ENCODE data around the gene RIC1. TPM values are rescaled to one million over a fixed set of nuclear protein-coding genes. Genes with fewer than 3 reads are reported as not detected.
"Not testable (repeated sequence)": the region's sequence is repeated elsewhere in the genome, so short reads cannot be mapped to it uniquely, and the experiment has no call there.

RIC1 gene
- total and polyA plus RNA-seq, 2 of the 8 experiments (the other 6 are each of a cell fraction or from before 2014, with no cell fraction given) = 10.7 to 24.5 TPM

- H2BK12ac ChIP-seq (ENCODE audit: low read depth, low read length); H4K20me1 ChIP-seq (replicated peaks in 1 of 2; ENCODE audit: control insufficient read depth in 1 of 2, insufficient read depth in 2 of 2, low read length in 2 of 2); H3K9ac ChIP-seq (replicated peaks in 1 of 4; ENCODE audit: extremely low read depth in 1 of 4, low read depth in 3 of 4, low read length in 3 of 4); H2AK5ac ChIP-seq (ENCODE audit: low read depth, low read length); H4K91ac ChIP-seq (replicated peaks; ENCODE audit: insufficient read length, low read length); H2AFZ ChIP-seq (ENCODE audit: low read length); H3K14ac ChIP-seq (ENCODE audit: insufficient read length); H4K5ac ChIP-seq (ENCODE audit: insufficient read length, low read depth, low read length); H3K27me3 ChIP-seq (replicated peaks in 1 of 4; ENCODE audit: control insufficient read depth in 3 of 4, extremely low read depth in 1 of 4, insufficient read depth in 3 of 4, low read length in 3 of 4); H3K4me1 ChIP-seq (replicated peaks in 1 of 4; ENCODE audit: control insufficient read depth in 3 of 4, insufficient read depth in 4 of 4, low read length in 3 of 4); FAIRE-seq; H2BK20ac ChIP-seq (ENCODE audit: low read length); H4K8ac ChIP-seq (ENCODE audit: extremely low read depth, insufficient read depth, low read length); POLR2A ChIA-PET (ENCODE audit: partially characterized antibody); H3K4ac ChIP-seq (replicated peaks; ENCODE audit: insufficient read length, low read depth, low read length); H3K36me3 ChIP-seq (ENCODE audit: control insufficient read depth in 2 of 4, insufficient read depth in 4 of 4, low read length in 3 of 4); H3K27ac ChIP-seq (ENCODE audit: low read depth, low read length); DNase-seq (ENCODE audit: low read depth in 1 of 2, low spot score in 2 of 2); H3K23me2 ChIP-seq (ENCODE audit: low read depth, low read length); H2BK15ac ChIP-seq (ENCODE audit: low read length); H3K79me1 ChIP-seq (ENCODE audit: low read depth, low read length); H3K4me3 ChIP-seq (ENCODE audit: extremely low read depth in 1 of 4, insufficient read depth in 2 of 4, low read depth in 3 of 4, low read length in 4 of 4); H3K79me2 ChIP-seq (ENCODE audit: control insufficient read depth in 1 of 2, insufficient read depth in 2 of 2, low read length in 2 of 2); H2BK120ac ChIP-seq (replicated peaks; ENCODE audit: low read depth, low read length); H3K9me3 ChIP-seq (ENCODE audit: insufficient read depth in 2 of 2, low read depth in 1 of 2, low read length in 1 of 2); H2BK5ac ChIP-seq (ENCODE audit: low read depth, low read length); H3K23ac ChIP-seq (ENCODE audit: insufficient read length); H3K18ac ChIP-seq (ENCODE audit: extremely low read depth, low read length); H3K56ac ChIP-seq (replicated peaks; ENCODE audit: insufficient read length, low read depth, low read length); H3K4me2 ChIP-seq (ENCODE audit: insufficient read depth in 1 of 2, low read depth in 2 of 2, low read length in 2 of 2): not testable (repeated sequence)
- CTCF ChIA-PET (ENCODE audit: partially characterized antibody) = interaction anchor here (1.0 kb wide), 1 partner anchor 8 kb away, joined by 3 read pairs; no protein-coding TSS in a partner anchor
- 85% methylated on average over 2 of the region's 2 CpGs; no CpG with 5 or more reads in 1 of the 2 experiments for WGBS, 2 experiments (ENCODE audit: extremely low coverage in 1 of 2, insufficient coverage in 1 of 2, insufficient read length in 1 of 2, insufficient replicate concordance in 2 of 2, low coverage in 1 of 2, low lambda C conversion rate in 2 of 2, missing lambda C conversion rate in 1 of 2)
These were observed 47.2 kb upstream of the RIC1 start for GRCh38 chr9:5581706-5582105.
